H1 (cell line): ENCODE results near the gene FAM47C. TPM values are rescaled to one million over a fixed set of nuclear protein-coding genes. Genes with fewer than 3 reads are reported as not detected.
"Not testable (repeated sequence)": the region's sequence is repeated elsewhere in the genome, so short reads cannot be mapped to it uniquely, and the experiment has no call there.

ENCODE experiments used
- CTCF ChIA-PET: fragments of 300-600 bp; sonication (Branson Sonifier 250); formaldehyde crosslinking; loops from one replicate; lab custom pipeline; 2021; ENCODE audit not compliant: partially characterized antibody; lab: Charles Lee
- POLR2A ChIA-PET: fragments of 300-600 bp; sonication (Branson Sonifier 250); formaldehyde crosslinking; loops from one replicate; lab custom pipeline; 2021; ENCODE audit warnings: inconsistent platforms; ENCODE audit not compliant: partially characterized antibody; lab: Charles Lee
- DNase-seq, 2 experiments: peaks; one replicate each; pipeline versions ENCODE4 v3.0.0 to v3.0.0-alpha.2; 2010 to 2022; ENCODE audit warnings: low spot score in 2 of 2, low read depth in 1 of 2, mixed read lengths in 1 of 2
- FAIRE-seq: peaks from 2 replicates; lab custom pipeline; 2011; peaks lifted over from hg19 to GRCh38; lab: Jason Lieb, UNC
- H2AFZ ChIP-seq: 2 replicates; pipeline ENCODE4 v1.8.1; 2012; ENCODE audit warnings: low read length, inconsistent platforms
- H2AK5ac ChIP-seq: 2 replicates; pipeline ENCODE4 v1.6.1; 2013; ENCODE audit warnings: low read depth, low read length
- H2BK120ac ChIP-seq: replicated peaks from 2 replicates; pipeline ENCODE3; 2013; ENCODE audit warnings: low read depth, low read length, inconsistent platforms
- H2BK12ac ChIP-seq: 2 replicates; pipeline ENCODE4 v1.6.1; 2013; ENCODE audit warnings: low read depth, low read length
- H2BK15ac ChIP-seq: 2 replicates; pipeline ENCODE4 v1.6.1; 2013; ENCODE audit warnings: low read length
- H2BK20ac ChIP-seq: 2 replicates; pipeline ENCODE4 v1.6.1; 2013; ENCODE audit warnings: low read length
- H2BK5ac ChIP-seq: 2 replicates; pipeline ENCODE4 v1.6.1; 2013; ENCODE audit warnings: low read depth, low read length
- H3K14ac ChIP-seq: 2 replicates; pipeline ENCODE4 v1.6.1; 2013; ENCODE audit warnings: inconsistent platforms; ENCODE audit not compliant: insufficient read length
- H3K18ac ChIP-seq: 2 replicates; pipeline ENCODE4 v1.6.1; 2013; ENCODE audit warnings: low read length; ENCODE audit errors: extremely low read depth
- H3K23ac ChIP-seq: 2 replicates; pipeline ENCODE4 v1.6.1; 2013; ENCODE audit warnings: inconsistent platforms; ENCODE audit not compliant: insufficient read length
- H3K23me2 ChIP-seq: 2 replicates; pipeline ENCODE4 v1.6.1; 2013; ENCODE audit warnings: low read depth, low read length
- H3K27ac ChIP-seq: 2 replicates; pipeline ENCODE4 v1.6.1; 2011; ENCODE audit warnings: low read depth, low read length, inconsistent platforms
- H3K27me3 ChIP-seq, 4 experiments: replicated peaks in 1 of 4; 1 replicate in 1 of 4; 2 replicates in 3 of 4; pipeline versions ENCODE4 v1.6.1 to v1.8.1; 2011 to 2013; ENCODE audit warnings: low read length in 3 of 4, mild to moderate bottlenecking in 3 of 4, inconsistent platforms in 2 of 4, mixed read lengths in 2 of 4, moderate library complexity in 1 of 4; ENCODE audit not compliant: control insufficient read depth in 3 of 4, insufficient read depth in 3 of 4; ENCODE audit errors: extremely low read depth in 1 of 4
- H3K36me3 ChIP-seq, 4 experiments: 2 replicates each; pipeline versions ENCODE4 v1.6.1 to v1.8.1; 2011 to 2013; ENCODE audit warnings: mild to moderate bottlenecking in 4 of 4, low read length in 3 of 4, moderate library complexity in 2 of 4, control low read depth in 1 of 4, inconsistent platforms in 1 of 4; ENCODE audit not compliant: insufficient read depth in 4 of 4, control insufficient read depth in 2 of 4
- H3K4ac ChIP-seq: replicated peaks from 2 replicates; pipeline ENCODE3; 2013; ENCODE audit warnings: low read length, low read depth, mixed read lengths, inconsistent platforms; ENCODE audit not compliant: insufficient read length
- H3K4me1 ChIP-seq, 4 experiments: replicated peaks in 1 of 4; 1 replicate in 1 of 4; 2 replicates in 3 of 4; pipeline versions ENCODE4 v1.6.1 to v1.8.1; 2011 to 2013; ENCODE audit warnings: low read length in 3 of 4, inconsistent platforms in 2 of 4, mixed read lengths in 1 of 4; ENCODE audit not compliant: insufficient read depth in 4 of 4, control insufficient read depth in 3 of 4
- H3K4me2 ChIP-seq, 2 experiments: 2 replicates each; pipeline versions ENCODE4 v1.6.1 to v1.8.1; 2011 to 2013; ENCODE audit warnings: low read depth in 2 of 2, low read length in 2 of 2, control low read depth in 1 of 2, inconsistent platforms in 1 of 2, mild to moderate bottlenecking in 1 of 2; ENCODE audit not compliant: insufficient read depth in 1 of 2
- H3K4me3 ChIP-seq, 4 experiments: fragments of 200-600, 300-600 bp in 1 of 4; sonication (generic), shearing (Covaris generic), sonication (Bioruptor Twin) in 1 of 4; 2 replicates each; pipeline versions ENCODE4 v1.5.1 to v1.8.1; 2011 to 2016; ENCODE audit warnings: low read length in 4 of 4, low read depth in 3 of 4, control low read depth in 2 of 4, inconsistent platforms in 2 of 4, mild to moderate bottlenecking in 2 of 4, mixed read lengths in 1 of 4, moderate library complexity in 1 of 4; ENCODE audit not compliant: insufficient read depth in 2 of 4; ENCODE audit errors: extremely low read depth in 1 of 4
- H3K56ac ChIP-seq: replicated peaks from 2 replicates; pipeline ENCODE3; 2013; ENCODE audit warnings: low read depth, mild to moderate bottlenecking, mixed read lengths, low read length, inconsistent platforms; ENCODE audit not compliant: insufficient read length
- H3K79me1 ChIP-seq: 2 replicates; pipeline ENCODE4 v1.6.1; 2013; ENCODE audit warnings: low read depth, low read length, control low read depth
- H3K79me2 ChIP-seq, 2 experiments: 2 replicates each; pipeline versions ENCODE4 v1.6.1 to v1.8.1; 2012 to 2013; ENCODE audit warnings: low read length in 2 of 2, mild to moderate bottlenecking in 2 of 2, inconsistent platforms in 1 of 2; ENCODE audit not compliant: insufficient read depth in 2 of 2, control insufficient read depth in 1 of 2
- H3K9ac ChIP-seq, 4 experiments: replicated peaks in 1 of 4; 1 replicate in 1 of 4; 2 replicates in 3 of 4; pipeline versions ENCODE4 v1.6.1 to v1.8.1; 2011 to 2013; ENCODE audit warnings: low read depth in 3 of 4, low read length in 3 of 4, control low read depth in 2 of 4, mild to moderate bottlenecking in 2 of 4, moderate library complexity in 2 of 4, inconsistent platforms in 1 of 4; ENCODE audit errors: extremely low read depth in 1 of 4
- H3K9me3 ChIP-seq, 2 experiments: 2 replicates each; pipeline versions ENCODE4 v1.6.1 to v1.8.1; 2012 to 2013; ENCODE audit warnings: mild to moderate bottlenecking in 2 of 2, moderate library complexity in 2 of 2, control low read depth in 1 of 2, inconsistent platforms in 1 of 2, low read depth in 1 of 2, low read length in 1 of 2, mixed read lengths in 1 of 2; ENCODE audit not compliant: insufficient read depth in 2 of 2
- H4K20me1 ChIP-seq, 2 experiments: replicated peaks in 1 of 2; 2 replicates each; pipeline versions ENCODE3 to v1.8.1; 2011 to 2013; ENCODE audit warnings: inconsistent platforms in 2 of 2, low read length in 2 of 2, mild to moderate bottlenecking in 1 of 2; ENCODE audit not compliant: insufficient read depth in 2 of 2, control insufficient read depth in 1 of 2
- H4K5ac ChIP-seq: 2 replicates; pipeline ENCODE4 v1.6.1; 2013; ENCODE audit warnings: low read length, low read depth, mixed read lengths, inconsistent platforms; ENCODE audit not compliant: insufficient read length
- H4K8ac ChIP-seq: 2 replicates; pipeline ENCODE4 v1.8.0; 2013; ENCODE audit warnings: mild to moderate bottlenecking, moderate library complexity, low read length, inconsistent platforms; ENCODE audit not compliant: insufficient read depth; ENCODE audit errors: extremely low read depth
- H4K91ac ChIP-seq: replicated peaks from 2 replicates; pipeline ENCODE3; 2013; ENCODE audit warnings: low read length, mixed read lengths, inconsistent platforms; ENCODE audit not compliant: insufficient read length
- WGBS, 2 experiments: shearing (Covaris generic) in 1 of 2; methylation state at CpG; one replicate each; pipeline versions ENCODE4 v1.1.6 to v1.1.7; 2013 to 2015; ENCODE audit warnings: low lambda C conversion rate in 2 of 2, mixed read lengths in 2 of 2, inconsistent platforms in 1 of 2, low coverage in 1 of 2, missing lambda C conversion rate in 1 of 2; ENCODE audit not compliant: insufficient replicate concordance in 2 of 2, insufficient coverage in 1 of 2, insufficient read length in 1 of 2; ENCODE audit errors: extremely low coverage in 1 of 2, missing lambda C conversion rate in 1 of 2; 5-methylcytosine and 5-hydroxymethylcytosine counted together
- long read RNA-seq, 2 experiments: library from RNA in 1 of 2; library from capped mRNA in 1 of 2; stranded (forward); transcript quantifications; one replicate each; pipeline ENCODE4 v2.0.0, GENCODE V29; 2021; ENCODE audit warnings: inconsistent platforms in 1 of 2
- polyA minus RNA-seq, 3 experiments: library from RNA; depleted of rRNA, polyadenylated mRNA; stranded (reverse); fragments of >200 nt; gene quantifications; 1 replicate in 2 of 3; 2 replicates in 1 of 3; pipeline ENCODE4 v1.2.3, GENCODE V29; 2011
- polyA plus RNA-seq, 7 experiments: library from polyadenylated mRNA; depleted of rRNA in 3 of 7; stranded (reverse) in 5 of 7; unstranded in 2 of 7; fragments of >200 nt in 5 of 7; fragments of 200-250 nt in 2 of 7; gene quantifications; 1 replicate in 5 of 7; 2 replicates in 1 of 7; 4 replicates in 1 of 7; pipeline versions ENCODE4 v1.2.1 to v1.2.3, GENCODE V29; 2011 to 2013; ENCODE audit warnings: missing spikeins in 2 of 7, mixed read lengths in 2 of 7
- total RNA-seq: library from RNA; stranded (reverse); fragmentation: NEBNext Ultra II Directional; extraction: Animal tissue kit (Norgen Biotek cat#: 25700); gene quantifications from 2 replicates; pipeline ENCODE4 v1.2.1, GENCODE V29; 2021

Gene FAM47C
- total RNA-seq (not detected in 2 replicates), polyA plus RNA-seq (2011; rRNA removed) (not detected in 2 replicates), polyA minus RNA-seq (2011; rRNA and poly(A)+ RNA removed) (not detected in 2 replicates)
- polyA plus RNA-seq (2011; cell fraction: cytosol; rRNA removed): not detected
- polyA plus RNA-seq (2011; cell fraction: nucleus; rRNA removed): not detected
- polyA plus RNA-seq (2012, experiment 1 of 2): not detected in 4 replicates
- polyA plus RNA-seq (2012, experiment 2 of 2): not detected
- polyA plus RNA-seq (2013, experiment 1 of 2): not detected
- not detected for polyA plus RNA-seq (2013, experiment 2 of 2)
- polyA minus RNA-seq (2011; cell fraction: cytosol; rRNA and poly(A)+ RNA removed): not detected
- polyA minus RNA-seq (2011; cell fraction: nucleus; rRNA and poly(A)+ RNA removed): not detected
- long read RNA-seq, experiment 1: 0 reads
- long read RNA-seq, experiment 2: 0 reads

DNA sequence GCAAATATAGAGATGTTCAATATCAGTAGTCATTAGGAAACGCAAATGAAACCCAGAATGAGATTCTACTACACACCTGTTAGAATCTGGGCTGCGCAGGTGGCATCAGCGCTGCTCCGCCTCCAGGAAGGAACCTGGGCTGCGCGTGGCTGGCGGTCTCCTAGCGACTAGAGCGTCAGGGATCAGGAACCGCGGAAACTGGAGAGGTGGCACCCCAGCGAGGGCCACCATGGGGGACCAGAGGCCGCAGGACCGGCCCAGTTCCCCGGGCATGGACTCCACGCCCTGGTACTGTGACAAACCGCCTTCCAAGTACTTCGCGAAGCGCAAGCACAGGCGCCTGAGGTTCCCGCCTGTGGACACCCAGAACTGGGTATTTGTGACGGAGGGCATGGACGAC is at the start of gene FAM47C:
Gene FAM47C, plus strand, starts transcription at position 185 of the 400 bp plus-strand sequence. Its CDS starts 45 bp downstream, at position 230.
- H2BK12ac ChIP-seq, H3K79me1 ChIP-seq, H3K27me3 ChIP-seq, H3K56ac ChIP-seq, H4K5ac ChIP-seq, H3K23me2 ChIP-seq, H3K9ac ChIP-seq, POLR2A ChIA-PET, CTCF ChIA-PET, H2BK120ac ChIP-seq, H3K18ac ChIP-seq, H4K91ac ChIP-seq, H3K4ac ChIP-seq, H3K36me3 ChIP-seq, H3K79me2 ChIP-seq, H2BK20ac ChIP-seq, H4K20me1 ChIP-seq, H2AFZ ChIP-seq, FAIRE-seq, H3K4me3 ChIP-seq, DNase-seq, H3K9me3 ChIP-seq, H2AK5ac ChIP-seq, H3K14ac ChIP-seq, H3K4me2 ChIP-seq, H3K27ac ChIP-seq, H2BK5ac ChIP-seq, H3K23ac ChIP-seq, H2BK15ac ChIP-seq, H3K4me1 ChIP-seq, H4K8ac ChIP-seq: not testable (repeated sequence)
- WGBS, 2 experiments: 88% methylated on average over 8 of the region's 24 CpGs; no CpG with 5 or more reads in 1 of the 2 experiments
